ENCODE data around the gene HDAC4. TPM values are rescaled to one million over a fixed set of nuclear protein-coding genes. Genes with fewer than 3 reads are reported as not detected.

HDAC4 gene
- total and polyA plus RNA-seq, 2 of the 8 experiments (the other 6 are each of a cell fraction or from before 2014, with no cell fraction given) = 15.4 to 31.5 TPM

DNA sequence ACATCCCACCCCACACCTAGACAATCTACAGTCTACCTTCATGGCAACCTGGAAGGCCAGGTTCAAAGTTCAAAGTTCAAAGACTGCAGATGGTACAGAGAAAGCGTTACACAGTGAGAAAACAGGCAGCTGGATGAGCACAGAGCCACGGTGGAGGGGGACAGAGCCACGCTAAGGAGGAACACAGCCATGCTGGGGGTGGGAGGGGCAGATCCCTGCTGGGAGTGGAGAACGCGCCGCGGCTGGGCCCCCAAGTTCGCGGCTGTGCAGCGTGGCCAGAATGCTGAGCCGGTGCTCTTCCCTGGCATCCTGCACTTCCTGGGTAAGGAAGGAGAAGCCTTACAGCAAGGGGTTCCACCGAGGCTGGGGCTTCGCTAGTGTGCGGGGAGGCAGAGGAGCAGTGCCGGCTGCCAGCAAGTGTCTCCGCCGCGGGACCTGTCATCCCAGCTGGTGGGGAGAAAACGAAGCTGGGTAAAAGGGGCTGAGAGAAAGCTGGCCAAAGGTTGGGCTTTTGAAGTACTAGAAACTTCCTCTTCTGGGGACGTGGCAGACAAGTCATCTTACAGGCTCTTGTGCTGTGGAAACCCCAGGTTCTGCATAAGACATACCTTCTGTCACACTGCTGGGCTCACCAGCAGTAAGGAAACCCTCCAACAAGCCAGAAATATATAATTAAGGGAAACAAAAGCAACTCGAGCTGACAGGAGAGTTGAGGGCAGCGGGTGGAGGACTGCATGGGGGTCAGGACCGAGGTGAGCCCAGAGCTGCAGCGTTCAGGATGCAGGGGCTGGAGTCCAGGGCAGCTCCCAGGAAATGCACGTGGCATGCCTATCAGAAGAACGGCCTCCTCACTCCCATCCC is 115.5 kb downstream of the HDAC4 start:
- H4K5ac ChIP-seq (ENCODE audit: insufficient read length, low read depth, low read length) = no peak overlapping the region
- H2BK20ac ChIP-seq (ENCODE audit: low read length) = no peak overlapping the region
- no peak overlapping the region for H3K56ac ChIP-seq (replicated peaks; ENCODE audit: insufficient read length, low read depth, low read length)
- H3K14ac ChIP-seq (ENCODE audit: insufficient read length) = no peak overlapping the region
- H3K4me1 ChIP-seq (replicated peaks in 1 of 4; ENCODE audit: control insufficient read depth in 3 of 4, insufficient read depth in 4 of 4, low read length in 3 of 4) = peaks cover 2 to 10% (median 5%) of the 10 kb centered on the region in 4 experiments; a peak in 6 of 7 replicates
- no peak overlapping the region for H3K9ac ChIP-seq (replicated peaks in 1 of 4; ENCODE audit: extremely low read depth in 1 of 4, low read depth in 3 of 4, low read length in 3 of 4)
- no peaks in the 10 kb centered on the region for H3K27me3 ChIP-seq (replicated peaks in 1 of 4; ENCODE audit: control insufficient read depth in 3 of 4, extremely low read depth in 1 of 4, insufficient read depth in 3 of 4, low read length in 3 of 4)
- H3K23ac ChIP-seq (ENCODE audit: insufficient read length) = no peak overlapping the region
- H3K36me3 ChIP-seq (ENCODE audit: control insufficient read depth in 2 of 4, insufficient read depth in 4 of 4, low read length in 3 of 4) = no peaks in the 10 kb centered on the region
- H3K79me1 ChIP-seq (ENCODE audit: low read depth, low read length) = peaks cover 17% of the 10 kb centered on the region
- no peak overlapping the region for H3K18ac ChIP-seq (ENCODE audit: extremely low read depth, low read length)
- H4K8ac ChIP-seq (ENCODE audit: extremely low read depth, insufficient read depth, low read length) = no peak overlapping the region
- no peak overlapping the region for H3K4me2 ChIP-seq (ENCODE audit: insufficient read depth in 1 of 2, low read depth in 2 of 2, low read length in 2 of 2)
- peaks cover 4 to 8% of the 10 kb centered on the region in 2 experiments for H4K20me1 ChIP-seq (replicated peaks in 1 of 2; ENCODE audit: control insufficient read depth in 1 of 2, insufficient read depth in 2 of 2, low read length in 2 of 2)
- WGBS, 2 experiments (ENCODE audit: extremely low coverage in 1 of 2, insufficient coverage in 1 of 2, insufficient read length in 1 of 2, insufficient replicate concordance in 2 of 2, low coverage in 1 of 2, low lambda C conversion rate in 2 of 2, missing lambda C conversion rate in 1 of 2) = 84% methylated on average over 18 of the region's 26 CpGs; no CpG with 5 or more reads in 1 of the 2 experiments
- ChIA-PET POLR2A (ENCODE audit: partially characterized antibody) (interaction anchor here (1.2 kb wide), 1 partner anchor 21 kb away, joined by 3 read pairs; no protein-coding TSS in a partner anchor), CTCF (ENCODE audit: partially characterized antibody) (interaction anchor here (0.6 to 1.9 kb wide), 10 partner anchors 10 to 143 kb away, joined by 3 to 7 read pairs (median 3); no protein-coding TSS in a partner anchor)
- no peak overlapping the region for H2BK15ac ChIP-seq (ENCODE audit: low read length)
- no peak overlapping the region for H3K4ac ChIP-seq (replicated peaks; ENCODE audit: insufficient read length, low read depth, low read length)
- no peak overlapping the region for H4K91ac ChIP-seq (replicated peaks; ENCODE audit: insufficient read length, low read length)
- H3K23me2 ChIP-seq (ENCODE audit: low read depth, low read length) = 0 out of 2 replicates have a peak, but pooled peaks cover 5% of the 10 kb centered on the region
- no peak overlapping the region for H2BK120ac ChIP-seq (replicated peaks; ENCODE audit: low read depth, low read length)
- DNase-seq (ENCODE audit: low read depth in 1 of 2, low spot score in 2 of 2) (no peak), FAIRE-seq (no peak)
- H3K27ac ChIP-seq (ENCODE audit: low read depth, low read length) = no peak overlapping the region
- no peak overlapping the region for H2BK5ac ChIP-seq (ENCODE audit: low read depth, low read length)
- no peak overlapping the region for H2AFZ ChIP-seq (ENCODE audit: low read length)
- H2BK12ac ChIP-seq (ENCODE audit: low read depth, low read length) = no peak overlapping the region
- H3K4me3 ChIP-seq (ENCODE audit: extremely low read depth in 1 of 4, insufficient read depth in 2 of 4, low read depth in 3 of 4, low read length in 4 of 4) = no peak overlapping the region
- no peak overlapping the region for H2AK5ac ChIP-seq (ENCODE audit: low read depth, low read length)
- H3K9me3 ChIP-seq (ENCODE audit: insufficient read depth in 2 of 2, low read depth in 1 of 2, low read length in 1 of 2) = no peaks in the 10 kb centered on the region
- peaks cover 3 to 78% of the 10 kb centered on the region in 2 experiments; a peak in 3 of 4 replicates for H3K79me2 ChIP-seq (ENCODE audit: control insufficient read depth in 1 of 2, insufficient read depth in 2 of 2, low read length in 2 of 2)
- TF ChIP-seq YY1 (IDR thresholded peaks at IDR 0.05; ENCODE audit: low read depth, low read length) (no peak), HDAC2 (IDR thresholded peaks at IDR 0.05; ENCODE audit: borderline replicate concordance in 1 of 2, low read depth in 2 of 2, low read length in 2 of 2) (no peak), SIRT6 (IDR thresholded peaks at IDR 0.05; ENCODE audit: low read length) (no peak), MAX (IDR thresholded peaks at IDR 0.05) (no peak), JUN (IDR thresholded peaks at IDR 0.05; ENCODE audit: low read depth, low read length) (no peak), EZH2 (IDR thresholded peaks at IDR 0.05; ENCODE audit: low read depth, low read length, severe bottlenecking) (no peak), POU5F1 (IDR thresholded peaks at IDR 0.05; ENCODE audit: low read depth, low read length) (no peak), CREB1 (IDR thresholded peaks at IDR 0.05) (no peak), EGR1 (IDR thresholded peaks at IDR 0.05; ENCODE audit: borderline replicate concordance, low read depth, low read length) (no peak), TAF7 (optimal IDR thresholded peaks at IDR 0.05; ENCODE audit: borderline replicate concordance, low read depth, low read length) (no peak)
- TF ChIP-seq, protein P1, sequence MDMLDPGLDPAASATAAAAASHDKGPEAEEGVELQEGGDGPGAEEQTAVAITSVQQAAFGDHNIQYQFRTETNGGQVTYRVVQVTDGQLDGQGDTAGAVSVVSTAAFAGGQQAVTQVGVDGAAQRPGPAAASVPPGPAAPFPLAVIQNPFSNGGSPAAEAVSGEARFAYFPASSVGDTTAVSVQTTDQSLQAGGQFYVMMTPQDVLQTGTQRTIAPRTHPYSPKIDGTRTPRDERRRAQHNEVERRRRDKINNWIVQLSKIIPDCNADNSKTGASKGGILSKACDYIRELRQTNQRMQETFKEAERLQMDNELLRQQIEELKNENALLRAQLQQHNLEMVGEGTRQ (IDR thresholded peaks at IDR 0.05; ENCODE audit: low read length) = no peak

Data from H1 (cell line).